GM23248 (cell line): Measurements from ENCODE around the gene ANAPC2.

Source experiments
- EZH2 ChIP-seq: fragments of 200-600 bp; sonication (generic); IDR thresholded peaks from 2 replicates; pipeline ENCODE4 v1.6.1; 2018; ENCODE audit warnings: antibody characterized with exemption, mild to moderate bottlenecking; ENCODE audit not compliant: insufficient read depth, poor library complexity, severe bottlenecking
- EZH2phosphoT487 ChIP-seq: fragments of 200-600 bp; sonication (generic); IDR thresholded peaks from 2 replicates; pipeline ENCODE4 v1.6.1; 2018; ENCODE audit warnings: antibody characterized with exemption, moderate library complexity, mild to moderate bottlenecking, low read depth; ENCODE audit not compliant: insufficient read depth

- TF ChIP-seq EZH2 (no peak), EZH2phosphoT487 (no peak)
These were observed 17.0 kb upstream of the ANAPC2 start, which contains the start of the genes NDOR1 and TMEM203 for GRCh38 chr9:137205126-137206069.
